Keratinocyte (primary cell): ENCODE data around the gene CSH2.

Source experiments
- EZH2 ChIP-seq: IDR thresholded peaks from one replicate; pipeline ENCODE4 v1.6.1; 2012; ENCODE audit warnings: inconsistent platforms, mild to moderate bottlenecking, low read length, moderate library complexity
- TF ChIP-seq, protein P1 (sequence below), 3 experiments: IDR thresholded peaks in 1 of 3; conservative IDR thresholded peaks in 1 of 3; optimal IDR thresholded peaks in 1 of 3; 2 replicates in 2 of 3; 3 replicates in 1 of 3; pipeline versions ENCODE3 to v1.5.1; 2011; ENCODE audit warnings: low read length in 3 of 3, mild to moderate bottlenecking in 3 of 3, moderate library complexity in 2 of 3, control low read depth in 1 of 3, inconsistent platforms in 1 of 3; ENCODE audit not compliant: insufficient read depth in 2 of 3; ENCODE audit errors: extremely low read depth in 1 of 3

DNA sequence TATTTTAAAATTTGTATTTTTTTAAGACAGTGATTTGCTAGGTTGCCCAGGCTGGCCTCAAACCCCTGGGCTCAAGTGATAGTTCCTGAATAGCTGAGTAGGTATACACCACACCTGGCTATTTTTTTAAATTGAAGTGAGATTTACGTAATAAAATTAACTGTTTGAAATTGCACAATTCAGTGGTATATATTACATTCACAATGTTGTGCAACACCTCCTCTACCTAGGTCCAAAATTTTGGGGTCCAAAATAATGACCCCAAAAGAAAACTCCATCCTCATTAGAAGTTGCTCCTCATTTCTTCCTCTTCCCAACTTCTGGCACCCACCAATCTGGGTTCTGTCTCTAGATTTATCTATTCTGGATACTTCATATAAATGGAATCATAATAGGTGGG, 28.0 kb downstream of the CSH2 start:
- TF ChIP-seq EZH2: no peak
- TF ChIP-seq, protein P1, sequence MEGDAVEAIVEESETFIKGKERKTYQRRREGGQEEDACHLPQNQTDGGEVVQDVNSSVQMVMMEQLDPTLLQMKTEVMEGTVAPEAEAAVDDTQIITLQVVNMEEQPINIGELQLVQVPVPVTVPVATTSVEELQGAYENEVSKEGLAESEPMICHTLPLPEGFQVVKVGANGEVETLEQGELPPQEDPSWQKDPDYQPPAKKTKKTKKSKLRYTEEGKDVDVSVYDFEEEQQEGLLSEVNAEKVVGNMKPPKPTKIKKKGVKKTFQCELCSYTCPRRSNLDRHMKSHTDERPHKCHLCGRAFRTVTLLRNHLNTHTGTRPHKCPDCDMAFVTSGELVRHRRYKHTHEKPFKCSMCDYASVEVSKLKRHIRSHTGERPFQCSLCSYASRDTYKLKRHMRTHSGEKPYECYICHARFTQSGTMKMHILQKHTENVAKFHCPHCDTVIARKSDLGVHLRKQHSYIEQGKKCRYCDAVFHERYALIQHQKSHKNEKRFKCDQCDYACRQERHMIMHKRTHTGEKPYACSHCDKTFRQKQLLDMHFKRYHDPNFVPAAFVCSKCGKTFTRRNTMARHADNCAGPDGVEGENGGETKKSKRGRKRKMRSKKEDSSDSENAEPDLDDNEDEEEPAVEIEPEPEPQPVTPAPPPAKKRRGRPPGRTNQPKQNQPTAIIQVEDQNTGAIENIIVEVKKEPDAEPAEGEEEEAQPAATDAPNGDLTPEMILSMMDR (optimal IDR thresholded peaks at IDR 0.05 in 1 of 3, IDR thresholded peaks at IDR 0.05 in 1 of 3, conservative IDR thresholded peaks at IDR 0.05 in 1 of 3; ENCODE audit: extremely low read depth in 1 of 3, insufficient read depth in 2 of 3, low read length in 3 of 3): no peak
